ENCODE data around the gene SBNO2.

- TF ChIP-seq CTCF (IDR thresholded peaks at IDR 0.05 in 8 of 11, conservative IDR thresholded peaks at IDR 0.05 in 3 of 11) (no peak), POLR2AphosphoS5 (IDR thresholded peaks at IDR 0.05) (peak in 2 of 3 donors; percentile 32 to 73)
These were observed 37.6 kb upstream of the SBNO2 start for GRCh38 chr19:1211494-1212234.

Data from spleen (tissue), 7 donors.